H9 (cell line): ENCODE results near the gene RAB3IL1. TPM values are rescaled to one million over a fixed set of nuclear protein-coding genes. Genes with fewer than 3 reads are reported as not detected.

ENCODE experiments used
- DNase-seq: peaks from one replicate; pipeline ENCODE4 v3.0.0-alpha.2; 2017
- H2AFZ ChIP-seq: one replicate; pipeline ENCODE4 v1.6.1; 2013; ENCODE audit warnings: mild to moderate bottlenecking, low read length, control low read depth, moderate library complexity
- H2AK5ac ChIP-seq: 2 replicates; pipeline ENCODE4 v1.6.1; 2013; ENCODE audit warnings: low read length, control low read depth, mixed read lengths; ENCODE audit not compliant: insufficient read length
- H2BK120ac ChIP-seq: one replicate; pipeline ENCODE4 v1.6.1; 2013; ENCODE audit warnings: low read depth, mild to moderate bottlenecking, low read length, control low read depth, inconsistent platforms; ENCODE audit not compliant: poor library complexity, severe bottlenecking
- H2BK12ac ChIP-seq: 2 replicates; pipeline ENCODE4 v1.6.1; 2013; ENCODE audit warnings: low read length, control low read depth, mixed read lengths, low read depth; ENCODE audit not compliant: insufficient read length
- H2BK15ac ChIP-seq: 2 replicates; pipeline ENCODE4 v1.6.1; 2013; ENCODE audit warnings: low read depth, low read length, control low read depth
- H2BK20ac ChIP-seq: one replicate; pipeline ENCODE4 v1.6.1; 2013; ENCODE audit warnings: low read depth, mild to moderate bottlenecking, low read length, control low read depth, inconsistent platforms; ENCODE audit not compliant: poor library complexity, severe bottlenecking
- H2BK5ac ChIP-seq: 2 replicates; pipeline ENCODE4 v1.6.1; 2013; ENCODE audit warnings: low read length, control low read depth, mixed read lengths; ENCODE audit not compliant: insufficient read length
- H3K14ac ChIP-seq: 2 replicates; pipeline ENCODE4 v1.6.1; 2013; ENCODE audit warnings: low read length, control low read depth; ENCODE audit not compliant: insufficient read depth
- H3K18ac ChIP-seq: 2 replicates; pipeline ENCODE4 v1.6.1; 2013; ENCODE audit warnings: low read depth, mild to moderate bottlenecking, mixed read lengths, low read length, control low read depth; ENCODE audit not compliant: insufficient read length
- H3K23ac ChIP-seq: 2 replicates; pipeline ENCODE4 v1.6.1; 2013; ENCODE audit warnings: low read length, control low read depth, mixed read lengths, low read depth; ENCODE audit not compliant: insufficient read length
- H3K23me2 ChIP-seq: 2 replicates; pipeline ENCODE4 v1.6.1; 2013; ENCODE audit warnings: low read depth, mild to moderate bottlenecking, mixed read lengths, low read length, control low read depth; ENCODE audit not compliant: insufficient read length, poor library complexity, severe bottlenecking
- H3K27ac ChIP-seq: 2 replicates; pipeline ENCODE4 v1.5.1; 2013; ENCODE audit warnings: low read length, control low read depth, mixed read lengths, low read depth; ENCODE audit not compliant: insufficient read length
- H3K27me3 ChIP-seq: 2 replicates; pipeline ENCODE4 v1.6.1; 2013; ENCODE audit warnings: low read length, control low read depth, inconsistent platforms; ENCODE audit not compliant: insufficient read depth
- H3K4ac ChIP-seq: 2 replicates; pipeline ENCODE4 v1.6.1; 2013; ENCODE audit warnings: low read depth, mild to moderate bottlenecking, control low read depth, inconsistent platforms, low read length, moderate library complexity
- H3K4me1 ChIP-seq: 2 replicates; pipeline ENCODE4 v1.6.1; 2013; ENCODE audit warnings: low read length, control low read depth, inconsistent platforms; ENCODE audit not compliant: insufficient read depth
- H3K4me2 ChIP-seq: 2 replicates; pipeline ENCODE4 v1.6.1; 2013; ENCODE audit warnings: low read length, control low read depth, mixed read lengths; ENCODE audit not compliant: insufficient read length, insufficient read depth
- H3K56ac ChIP-seq: 2 replicates; pipeline ENCODE4 v1.6.1; 2013; ENCODE audit warnings: low read depth, mild to moderate bottlenecking, mixed read lengths, low read length, control low read depth; ENCODE audit not compliant: insufficient read length
- H3K79me1 ChIP-seq: 2 replicates; pipeline ENCODE4 v1.6.1; 2013; ENCODE audit warnings: low read depth, mild to moderate bottlenecking, moderate library complexity, low read length, control low read depth, inconsistent platforms; ENCODE audit not compliant: insufficient read depth, poor library complexity, severe bottlenecking
- H3K79me2 ChIP-seq: 2 replicates; pipeline ENCODE4 v1.6.1; 2013; ENCODE audit warnings: low read length, control low read depth, inconsistent platforms; ENCODE audit not compliant: insufficient read depth
- H3K9ac ChIP-seq: 2 replicates; pipeline ENCODE4 v1.6.1; 2013; ENCODE audit warnings: low read length, control low read depth, mixed read lengths; ENCODE audit not compliant: insufficient read length; ENCODE audit errors: extremely low read depth
- H3K9me3 ChIP-seq: one replicate; pipeline ENCODE4 v1.6.1; 2013; ENCODE audit warnings: low read depth, low read length, inconsistent platforms; ENCODE audit not compliant: control insufficient read depth
- H3T11ph ChIP-seq: one replicate; pipeline ENCODE4 v1.6.1; 2013; ENCODE audit warnings: mild to moderate bottlenecking, low read length, control low read depth, inconsistent platforms
- H4K20me1 ChIP-seq: one replicate; pipeline ENCODE4 v1.6.1; 2013; ENCODE audit not compliant: control insufficient read depth, insufficient read length, insufficient read depth
- H4K5ac ChIP-seq: 2 replicates; pipeline ENCODE4 v1.6.1; 2013; ENCODE audit warnings: low read depth, mild to moderate bottlenecking, mixed read lengths, low read length, control low read depth; ENCODE audit not compliant: insufficient read length
- H4K8ac ChIP-seq: replicated peaks from 2 replicates; pipeline ENCODE4 v1.6.1; 2013; ENCODE audit warnings: low read length, control low read depth, mixed read lengths, low read depth; ENCODE audit not compliant: insufficient read length
- H4K91ac ChIP-seq: 2 replicates; pipeline ENCODE4 v1.6.1; 2013; ENCODE audit warnings: low read depth, mild to moderate bottlenecking, moderate library complexity, mixed read lengths, low read length, control low read depth; ENCODE audit not compliant: insufficient read length
- H3K27ac Mint-ChIP-seq, 3 experiments: 2 replicates in 2 of 3; 3 replicates in 1 of 3; pipeline ENCODE4 v1.8.0; 2020 to 2021; ENCODE audit warnings: mixed read lengths in 3 of 3, mild to moderate bottlenecking in 1 of 3, moderate library complexity in 1 of 3
- H3K27me3 Mint-ChIP-seq: 2 replicates; pipeline ENCODE4 v1.8.0; 2021; ENCODE audit warnings: low read depth, mild to moderate bottlenecking, moderate library complexity, mixed read lengths
- H3K36me3 Mint-ChIP-seq, 3 experiments: 2 replicates in 2 of 3; 3 replicates in 1 of 3; pipeline ENCODE4 v1.8.0; 2020 to 2021; ENCODE audit warnings: low read depth in 3 of 3, mixed read lengths in 3 of 3; ENCODE audit not compliant: insufficient read depth in 1 of 3
- H3K4me1 Mint-ChIP-seq, 2 experiments: 2 replicates each; pipeline ENCODE4 v1.8.0; 2020; ENCODE audit warnings: mixed read lengths in 2 of 2
- H3K4me3 Mint-ChIP-seq, 2 experiments: 2 replicates in 1 of 2; 3 replicates in 1 of 2; pipeline ENCODE4 v1.8.0; 2020 to 2021; ENCODE audit warnings: mild to moderate bottlenecking in 2 of 2, mixed read lengths in 2 of 2, moderate library complexity in 1 of 2
- H3K9me3 Mint-ChIP-seq, 2 experiments: 2 replicates in 1 of 2; 3 replicates in 1 of 2; pipeline ENCODE4 v1.8.0; 2020; ENCODE audit warnings: mild to moderate bottlenecking in 2 of 2, mixed read lengths in 2 of 2, moderate library complexity in 1 of 2
- WGBS: extraction: QIAGEN DNeasy Blood & Tissue Kit; methylation state at CpG from one replicate; pipeline ENCODE4 v1.1.7; 2013; ENCODE audit warnings: missing lambda C conversion rate, low lambda C conversion rate, mixed read lengths; ENCODE audit not compliant: insufficient read length; ENCODE audit errors: extremely low coverage; 5-methylcytosine and 5-hydroxymethylcytosine counted together
- total RNA-seq: library from RNA; stranded (reverse); gene quantifications from 2 replicates; pipeline ENCODE4 v1.2.1, GENCODE V29; 2021
- TF ChIP-seq, protein P1 (sequence below): fragments of 200-600 bp; sonication (generic); conservative IDR thresholded peaks from 3 replicates; pipeline ENCODE4 v1.8.0; 2021; ENCODE audit warnings: antibody characterized with exemption, mild to moderate bottlenecking

The RAB3IL1 gene
- total RNA-seq, 1 experiment from 2014 or later = 2.4 TPM

DNA sequence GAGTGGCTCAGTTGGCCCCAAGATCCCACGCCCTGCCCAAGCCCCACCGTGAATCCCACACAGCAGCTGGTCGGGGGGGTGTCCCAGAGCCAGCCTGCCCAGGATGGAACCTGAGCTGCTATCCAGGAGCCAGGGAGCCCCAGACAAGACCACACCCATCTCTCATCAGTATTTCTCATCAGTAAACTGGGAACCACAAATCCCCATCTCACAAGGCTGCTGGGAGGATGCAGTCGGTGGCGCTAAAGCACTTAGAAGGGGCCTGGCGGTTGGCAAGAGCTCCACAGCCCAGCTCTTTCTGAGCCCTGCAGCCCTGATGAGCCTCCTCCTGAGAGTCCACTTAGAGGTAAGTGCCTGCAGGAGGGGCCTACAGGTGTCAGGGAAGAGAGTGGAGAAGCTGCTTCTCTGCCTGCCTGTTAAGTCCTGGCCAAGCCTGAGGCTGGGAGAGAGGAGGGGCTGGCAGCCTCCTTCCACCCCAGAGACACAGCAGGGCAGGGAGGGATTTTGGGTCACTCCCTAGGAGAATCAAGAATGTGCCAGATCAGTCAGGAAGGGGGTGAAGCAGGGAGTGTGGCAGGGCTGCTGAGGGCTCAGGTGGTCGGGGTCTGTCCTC lies 32.1 kb downstream of the RAB3IL1 start:
- Histone ChIP-seq H3K4ac (no peak overlapping the region), H2BK12ac (no peak overlapping the region), H3K9ac (no peak overlapping the region), H3K27me3 (no peaks in the 10 kb centered on the region), H2BK120ac (no peak overlapping the region), H3K18ac (no peak overlapping the region), H4K20me1 (no peaks in the 10 kb centered on the region), H2BK5ac (no peak overlapping the region), H3T11ph (no peak overlapping the region), H2BK20ac (no peak overlapping the region), H4K8ac (no peak overlapping the region), H4K5ac (no peak overlapping the region), H3K4me1 (peaks cover 3% of the 10 kb centered on the region; the same call in 1 of the 2 replicates), H2AFZ (no peak overlapping the region), H3K79me1 (no peaks in the 10 kb centered on the region), H3K23me2 (peaks cover under 1% of the 10 kb centered on the region), H3K27ac (no peak overlapping the region), H2BK15ac (no peak overlapping the region), H3K9me3 (no peaks in the 10 kb centered on the region), H3K4me2 (no peak overlapping the region), H3K14ac (no peak overlapping the region), H3K79me2 (0 out of 2 replicates have a peak, but pooled peaks cover 2% of the 10 kb centered on the region), H2AK5ac (no peak overlapping the region), H3K23ac (no peak overlapping the region), H3K56ac (no peak overlapping the region), H4K91ac (no peak overlapping the region)
- no peaks in the 10 kb centered on the region; the same call in 1 of the 2 replicates for H3K27me3 Mint-ChIP-seq
- DNase-seq = no peak
- peaks cover 18 to 32% of the 10 kb centered on the region in 2 experiments for H3K4me1 Mint-ChIP-seq
- peaks cover 0 to 6% (median 2%) of the 10 kb centered on the region in 3 experiments; a peak in 4 of 7 replicates for H3K36me3 Mint-ChIP-seq
- peaks cover 0 to 5% of the 10 kb centered on the region in 2 experiments; a peak in 2 of 5 replicates for H3K9me3 Mint-ChIP-seq
- H3K4me3 Mint-ChIP-seq = no peak overlapping the region
- WGBS = no CpG with 5 or more reads among the region's 7 CpGs
- TF ChIP-seq, protein P1, sequence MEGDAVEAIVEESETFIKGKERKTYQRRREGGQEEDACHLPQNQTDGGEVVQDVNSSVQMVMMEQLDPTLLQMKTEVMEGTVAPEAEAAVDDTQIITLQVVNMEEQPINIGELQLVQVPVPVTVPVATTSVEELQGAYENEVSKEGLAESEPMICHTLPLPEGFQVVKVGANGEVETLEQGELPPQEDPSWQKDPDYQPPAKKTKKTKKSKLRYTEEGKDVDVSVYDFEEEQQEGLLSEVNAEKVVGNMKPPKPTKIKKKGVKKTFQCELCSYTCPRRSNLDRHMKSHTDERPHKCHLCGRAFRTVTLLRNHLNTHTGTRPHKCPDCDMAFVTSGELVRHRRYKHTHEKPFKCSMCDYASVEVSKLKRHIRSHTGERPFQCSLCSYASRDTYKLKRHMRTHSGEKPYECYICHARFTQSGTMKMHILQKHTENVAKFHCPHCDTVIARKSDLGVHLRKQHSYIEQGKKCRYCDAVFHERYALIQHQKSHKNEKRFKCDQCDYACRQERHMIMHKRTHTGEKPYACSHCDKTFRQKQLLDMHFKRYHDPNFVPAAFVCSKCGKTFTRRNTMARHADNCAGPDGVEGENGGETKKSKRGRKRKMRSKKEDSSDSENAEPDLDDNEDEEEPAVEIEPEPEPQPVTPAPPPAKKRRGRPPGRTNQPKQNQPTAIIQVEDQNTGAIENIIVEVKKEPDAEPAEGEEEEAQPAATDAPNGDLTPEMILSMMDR = no peak
- peak overlapping the region in 1 of 3 experiments; percentile 62; a peak in 1 of 7 replicates for H3K27ac Mint-ChIP-seq
